Measurements from ENCODE around the gene IGSF9.

IGSF9 gene

DNA sequence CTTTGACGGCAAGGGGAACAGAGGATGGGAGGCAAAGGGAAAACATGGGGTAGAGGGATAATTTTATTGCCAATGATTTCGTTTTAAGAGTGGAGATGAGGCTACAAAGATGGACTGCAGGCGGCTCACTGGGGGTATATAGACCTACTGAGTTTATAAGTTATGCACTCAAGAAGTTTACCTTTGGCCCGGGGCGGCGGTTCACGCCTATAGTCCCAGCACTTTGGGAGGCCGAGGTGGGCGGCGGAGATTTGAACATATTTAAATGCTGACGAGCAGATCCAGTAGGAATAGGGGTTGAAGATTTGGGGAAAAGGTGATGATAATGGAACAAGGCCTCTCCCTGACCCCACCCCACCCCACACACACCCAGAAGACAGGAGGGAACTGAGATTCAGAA, 16.8 kb upstream of the IGSF9 start:
- TF ChIP-seq, protein P1, sequence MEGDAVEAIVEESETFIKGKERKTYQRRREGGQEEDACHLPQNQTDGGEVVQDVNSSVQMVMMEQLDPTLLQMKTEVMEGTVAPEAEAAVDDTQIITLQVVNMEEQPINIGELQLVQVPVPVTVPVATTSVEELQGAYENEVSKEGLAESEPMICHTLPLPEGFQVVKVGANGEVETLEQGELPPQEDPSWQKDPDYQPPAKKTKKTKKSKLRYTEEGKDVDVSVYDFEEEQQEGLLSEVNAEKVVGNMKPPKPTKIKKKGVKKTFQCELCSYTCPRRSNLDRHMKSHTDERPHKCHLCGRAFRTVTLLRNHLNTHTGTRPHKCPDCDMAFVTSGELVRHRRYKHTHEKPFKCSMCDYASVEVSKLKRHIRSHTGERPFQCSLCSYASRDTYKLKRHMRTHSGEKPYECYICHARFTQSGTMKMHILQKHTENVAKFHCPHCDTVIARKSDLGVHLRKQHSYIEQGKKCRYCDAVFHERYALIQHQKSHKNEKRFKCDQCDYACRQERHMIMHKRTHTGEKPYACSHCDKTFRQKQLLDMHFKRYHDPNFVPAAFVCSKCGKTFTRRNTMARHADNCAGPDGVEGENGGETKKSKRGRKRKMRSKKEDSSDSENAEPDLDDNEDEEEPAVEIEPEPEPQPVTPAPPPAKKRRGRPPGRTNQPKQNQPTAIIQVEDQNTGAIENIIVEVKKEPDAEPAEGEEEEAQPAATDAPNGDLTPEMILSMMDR (IDR thresholded peaks at IDR 0.05; ENCODE audit: low read depth, low read length) = no peak
- no peak overlapping the region for H3K4me3 ChIP-seq (ENCODE audit: low read depth, low read length)
- DNase-seq (ENCODE audit: low read depth) = no peak

DNA sequence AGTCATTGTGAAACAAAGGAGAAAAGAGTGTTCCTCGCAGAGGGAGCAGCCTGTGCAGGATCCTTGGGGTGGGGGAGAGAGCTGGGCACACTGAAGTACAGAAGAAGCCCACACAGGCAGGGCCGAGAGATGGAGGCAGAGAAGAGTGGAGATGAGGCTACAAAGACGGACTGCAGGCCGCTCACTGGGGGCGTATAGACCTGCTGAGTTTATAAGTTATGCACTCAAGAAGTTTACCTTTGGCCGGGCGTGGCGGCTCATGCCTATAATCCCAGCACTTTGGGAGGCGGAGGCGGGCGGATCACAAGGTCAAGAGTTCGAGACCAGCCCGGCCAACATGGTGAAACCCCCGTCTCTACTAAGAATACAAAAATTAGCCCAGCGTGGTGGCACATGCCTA, 16.2 kb upstream of the IGSF9 start:
- no peak overlapping the region for H3K4me3 ChIP-seq (ENCODE audit: low read depth, low read length)
- no peak for DNase-seq (ENCODE audit: low read depth)
- TF ChIP-seq MYC (IDR thresholded peaks at IDR 0.05; ENCODE audit: low read depth, low read length) (no peak), POLR2A (IDR thresholded peaks at IDR 0.05; ENCODE audit: extremely low read depth, insufficient read length) (no peak)
- TF ChIP-seq, protein P2, sequence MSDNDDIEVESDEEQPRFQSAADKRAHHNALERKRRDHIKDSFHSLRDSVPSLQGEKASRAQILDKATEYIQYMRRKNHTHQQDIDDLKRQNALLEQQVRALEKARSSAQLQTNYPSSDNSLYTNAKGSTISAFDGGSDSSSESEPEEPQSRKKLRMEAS (IDR thresholded peaks at IDR 0.05; ENCODE audit: low read depth, low read length) = no peak
- TF ChIP-seq, protein P1 (IDR thresholded peaks at IDR 0.05; ENCODE audit: low read depth, low read length) = no peak

DNA sequence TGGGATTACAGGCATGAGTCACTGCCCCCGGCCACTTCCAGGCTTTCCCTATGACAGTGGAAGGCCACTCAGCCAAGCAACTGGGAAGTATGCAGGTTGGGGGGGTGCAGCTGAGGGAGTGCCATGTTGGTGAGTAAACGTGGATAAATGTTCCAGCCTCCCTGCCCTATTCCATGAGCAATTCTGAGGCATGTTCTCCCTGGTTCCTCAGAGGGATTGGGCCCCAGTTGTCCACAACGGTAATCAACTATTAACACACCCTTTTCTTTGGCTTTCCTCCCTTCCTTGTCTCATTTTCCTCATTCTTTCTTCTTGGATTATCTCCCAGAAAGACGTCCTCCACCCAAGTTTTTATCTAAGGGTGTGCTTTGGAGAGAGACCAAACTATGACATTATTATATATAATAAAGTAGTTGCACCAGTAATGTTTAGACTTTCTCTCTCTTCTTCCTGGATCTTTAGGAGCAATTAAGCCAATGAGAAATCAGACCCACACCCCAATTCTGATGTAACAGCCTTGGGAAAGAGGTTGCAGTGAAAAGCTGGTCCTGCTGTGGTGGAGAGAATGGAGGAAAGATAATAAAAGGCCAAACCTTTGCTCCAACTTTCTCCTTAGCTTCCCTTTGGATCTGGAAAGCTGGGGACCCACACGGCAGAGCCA, 15.4 kb upstream of the IGSF9 start:
- no peak for DNase-seq (ENCODE audit: low read depth)
- no peak overlapping the region for H3K4me3 ChIP-seq (ENCODE audit: low read depth, low read length)
- TF ChIP-seq POLR2A (IDR thresholded peaks at IDR 0.05; ENCODE audit: extremely low read depth, insufficient read length) = no peak

DNA sequence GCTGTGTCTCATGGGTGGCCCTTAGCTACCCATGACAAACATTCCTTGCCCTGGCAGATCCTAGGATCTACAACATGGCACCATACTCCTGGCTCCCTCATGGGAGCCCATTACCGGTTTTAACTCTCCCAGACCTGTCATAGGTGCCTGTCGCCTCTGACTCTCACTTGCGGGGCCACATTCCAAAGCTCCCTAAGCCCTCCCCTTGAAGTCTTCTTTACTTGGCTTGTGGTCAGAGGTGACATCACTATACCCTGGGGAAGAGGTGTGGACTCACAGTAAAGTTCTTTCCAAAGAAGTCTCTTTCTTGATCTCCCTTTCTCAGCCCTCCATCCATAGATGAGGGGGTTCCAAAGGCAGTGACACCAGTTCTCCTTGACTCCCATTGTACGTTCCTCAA, 14.0 kb upstream of the IGSF9 start:
- TF ChIP-seq MYC (IDR thresholded peaks at IDR 0.05; ENCODE audit: low read depth, low read length) (no peak), POLR2A (IDR thresholded peaks at IDR 0.05; ENCODE audit: extremely low read depth, insufficient read length) (no peak)
- TF ChIP-seq, protein P1 (IDR thresholded peaks at IDR 0.05; ENCODE audit: low read depth, low read length) = no peak
- TF ChIP-seq, protein P2 (IDR thresholded peaks at IDR 0.05; ENCODE audit: low read depth, low read length) = no peak
- DNase-seq (ENCODE audit: low read depth) = no peak
- no peak overlapping the region for H3K4me3 ChIP-seq (ENCODE audit: low read depth, low read length)

DNA sequence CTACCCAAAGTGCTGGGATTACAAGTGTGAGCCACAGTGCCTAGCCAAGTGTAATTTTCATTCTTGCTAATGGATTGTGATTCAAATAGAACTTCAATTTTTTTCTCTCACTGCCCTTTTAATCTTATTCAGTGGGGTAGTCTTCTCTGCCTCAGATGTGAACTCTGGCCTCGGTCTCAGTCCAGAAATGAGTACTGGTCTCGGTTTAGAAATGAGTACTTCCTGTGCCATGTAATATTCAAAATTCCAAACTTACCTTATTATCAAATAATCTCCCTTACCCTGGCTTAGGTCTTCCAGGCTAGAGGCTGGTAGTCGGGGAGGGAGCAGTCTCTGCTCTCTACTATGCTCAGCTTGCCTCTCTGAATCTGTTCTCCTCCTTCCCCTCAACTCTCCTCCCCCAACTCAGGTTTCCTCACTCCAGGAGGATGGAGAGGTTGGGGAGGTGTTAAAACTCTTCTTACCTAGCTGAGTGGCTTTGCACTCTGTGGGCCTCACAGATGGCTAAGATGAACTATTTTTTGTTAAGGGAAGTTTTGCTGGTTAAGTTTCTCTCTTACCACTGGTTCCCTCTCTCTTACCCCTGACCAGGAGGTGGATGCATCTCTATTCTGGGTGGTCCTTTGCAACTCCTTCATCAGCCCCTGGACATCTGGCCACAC, 13.4 kb upstream of the IGSF9 start:
- DNase-seq (ENCODE audit: low read depth) = no peak
- H3K4me3 ChIP-seq (ENCODE audit: low read depth, low read length) = no peak overlapping the region
- TF ChIP-seq, protein P2 (IDR thresholded peaks at IDR 0.05; ENCODE audit: low read depth, low read length) = no peak
- TF ChIP-seq POLR2A (IDR thresholded peaks at IDR 0.05; ENCODE audit: extremely low read depth, insufficient read length) (no peak), MYC (IDR thresholded peaks at IDR 0.05; ENCODE audit: low read depth, low read length) (no peak)
- TF ChIP-seq, protein P1 (IDR thresholded peaks at IDR 0.05; ENCODE audit: low read depth, low read length) = no peak

DNA sequence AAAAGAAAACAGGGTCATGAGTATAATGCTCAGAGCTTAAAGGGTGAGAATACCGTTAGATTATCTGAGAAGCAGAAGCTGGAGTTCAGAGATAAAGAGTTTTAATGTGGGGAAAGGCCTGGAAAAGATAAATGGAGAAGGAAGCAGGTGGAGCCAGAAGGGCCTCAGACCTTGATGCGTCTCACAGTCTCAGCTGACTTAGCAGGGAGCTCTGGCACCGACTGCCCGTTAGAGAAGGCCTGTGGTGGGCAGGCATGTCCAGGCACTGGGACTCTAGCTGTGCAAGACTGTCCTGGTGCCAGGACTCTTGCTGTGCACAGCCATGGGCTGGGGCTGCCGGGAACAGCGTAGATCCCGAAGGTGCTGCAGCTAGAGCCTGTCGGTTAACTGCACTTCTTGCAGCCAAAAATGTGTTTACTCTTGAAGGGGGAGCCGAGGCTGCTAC, 12.4 kb upstream of the IGSF9 start:
- no peak for TF ChIP-seq POLR2A (IDR thresholded peaks at IDR 0.05; ENCODE audit: extremely low read depth, insufficient read length)
- TF ChIP-seq, protein P1 (IDR thresholded peaks at IDR 0.05; ENCODE audit: low read depth, low read length) = no peak
- TF ChIP-seq MYC (IDR thresholded peaks at IDR 0.05; ENCODE audit: low read depth, low read length) = no peak
- TF ChIP-seq, protein P2 (IDR thresholded peaks at IDR 0.05; ENCODE audit: low read depth, low read length) = no peak
- no peak for DNase-seq (ENCODE audit: low read depth)
- no peak overlapping the region for H3K4me3 ChIP-seq (ENCODE audit: low read depth, low read length)
